Sigmoid colon (tissue), 7 donors: ENCODE data around the gene C11orf21. TPM values are rescaled to one million over a fixed set of nuclear protein-coding genes. Genes with fewer than 3 reads are reported as not detected.

Source experiments
- DNase-seq: peaks from one replicate; pipeline ENCODE4 v3.0.0-alpha.2; 2019
- H3K27ac ChIP-seq, 4 donors: fragments of 200-600 bp; sonication (generic); one replicate each; pipeline ENCODE4 v1.5.1; 2016 to 2019; ENCODE audit warnings: mild to moderate bottlenecking in 1 of 4
- H3K27me3 ChIP-seq, 3 donors: fragments of 200-600 bp; sonication (generic); one replicate each; pipeline ENCODE4 v1.5.1; 2019; ENCODE audit warnings: mild to moderate bottlenecking in 1 of 3
- H3K36me3 ChIP-seq, 4 donors: fragments of 200-600 bp; sonication (generic); one replicate each; pipeline ENCODE4 v1.5.1; 2016 to 2019
- H3K4me1 ChIP-seq, 4 donors: fragments of 200-600 bp; sonication (generic); one replicate each; pipeline ENCODE4 v1.5.1; 2017 to 2019
- H3K4me3 ChIP-seq, 4 donors: fragments of 200-600 bp; sonication (generic); one replicate each; pipeline ENCODE4 v1.5.1; 2017 to 2019; ENCODE audit warnings: mild to moderate bottlenecking in 2 of 4, moderate library complexity in 1 of 4
- H3K9me3 ChIP-seq, 4 donors: fragments of 200-600 bp in 3 of 4; sonication (generic) in 3 of 4; one replicate each; pipeline versions ENCODE4 v1.5.1 to v1.6.1; 2013 to 2019
- EP300 ChIP-seq, 4 donors: sonication (generic); formaldehyde crosslinking; IDR thresholded peaks; one replicate each; pipeline ENCODE4 v1.6.1; 2017; ENCODE audit warnings: antibody characterized with exemption in 4 of 4
- POLR2A ChIP-seq, 2 donors: fragments of 450-650 bp; IDR thresholded peaks; one replicate each; pipeline ENCODE4 v1.6.1; 2016; ENCODE audit warnings: antibody characterized with exemption in 2 of 2, mild to moderate bottlenecking in 2 of 2, moderate library complexity in 2 of 2
- POLR2AphosphoS5 ChIP-seq, 4 donors: sonication (generic); formaldehyde crosslinking; IDR thresholded peaks; one replicate each; pipeline ENCODE4 v1.6.1; 2017; ENCODE audit warnings: antibody characterized with exemption in 4 of 4
- WGBS, 2 donors: extraction: QIAGEN DNeasy Blood & Tissue Kit; methylation state at CpG; one replicate each; pipeline ENCODE4 v1.1.7; 2013; 5-methylcytosine and 5-hydroxymethylcytosine counted together
- intact Hi-C: fragments of 100-400 bp; cut with DNase I; formaldehyde crosslinking; loops from one replicate; pipeline ENCODE4 v1.15.1; 2023
- polyA plus RNA-seq, 3 donors: library from polyadenylated mRNA; stranded (reverse); fragments of 200-250 nt; gene quantifications; one replicate each; pipeline ENCODE4 v1.2.3, GENCODE V29; 2013
- total RNA-seq, 4 donors: library from RNA; depleted of rRNA; stranded (reverse); fragments of >200 nt; gene quantifications; one replicate each; pipeline ENCODE4 v1.1.0, GENCODE V29; 2016
- TF ChIP-seq, protein P1 (sequence below), 4 experiments: fragments of 450-650 bp in 3 of 4; fragments of 200-600 bp in 1 of 4; IDR thresholded peaks; one replicate each; pipeline ENCODE4 v1.5.1; 2016 to 2019; ENCODE audit warnings: antibody characterized with exemption in 4 of 4, mild to moderate bottlenecking in 3 of 4, moderate library complexity in 2 of 4
- donor health status: healthy with polysubstance abuse.
- donor health status: Bipolar disorder and iron deficiency.
- donor health status: healthy.

Gene C11orf21
- total and polyA plus RNA-seq, 7 donors: 0.68 to 6.2 (median 0.71) TPM; not detected in 4

DNA sequence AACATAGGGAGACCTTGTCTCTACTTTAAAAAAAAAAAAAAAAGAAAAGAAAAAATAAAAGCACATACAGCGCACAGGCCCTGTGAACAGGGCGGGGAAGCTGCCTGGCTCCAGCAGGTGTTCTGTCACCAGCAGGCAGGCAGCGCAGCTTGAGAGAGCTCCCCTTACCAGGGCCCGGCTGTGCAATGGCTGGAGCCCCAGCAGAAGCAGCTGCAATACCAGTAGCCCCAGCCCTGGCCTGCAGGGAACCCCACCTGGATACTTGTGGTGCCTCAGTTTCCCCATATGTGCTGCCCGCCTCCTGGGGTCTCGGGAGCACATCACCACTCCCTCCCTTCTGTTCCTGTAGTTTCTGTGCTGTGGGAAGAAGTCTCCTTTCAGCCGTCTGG, 12.4 kb upstream of the C11orf21 start:
- TF ChIP-seq POLR2A (IDR thresholded peaks at IDR 0.05) (no peak), POLR2AphosphoS5 (IDR thresholded peaks at IDR 0.05) (no peak), EP300 (IDR thresholded peaks at IDR 0.05) (no peak)
- TF ChIP-seq, protein P1, sequence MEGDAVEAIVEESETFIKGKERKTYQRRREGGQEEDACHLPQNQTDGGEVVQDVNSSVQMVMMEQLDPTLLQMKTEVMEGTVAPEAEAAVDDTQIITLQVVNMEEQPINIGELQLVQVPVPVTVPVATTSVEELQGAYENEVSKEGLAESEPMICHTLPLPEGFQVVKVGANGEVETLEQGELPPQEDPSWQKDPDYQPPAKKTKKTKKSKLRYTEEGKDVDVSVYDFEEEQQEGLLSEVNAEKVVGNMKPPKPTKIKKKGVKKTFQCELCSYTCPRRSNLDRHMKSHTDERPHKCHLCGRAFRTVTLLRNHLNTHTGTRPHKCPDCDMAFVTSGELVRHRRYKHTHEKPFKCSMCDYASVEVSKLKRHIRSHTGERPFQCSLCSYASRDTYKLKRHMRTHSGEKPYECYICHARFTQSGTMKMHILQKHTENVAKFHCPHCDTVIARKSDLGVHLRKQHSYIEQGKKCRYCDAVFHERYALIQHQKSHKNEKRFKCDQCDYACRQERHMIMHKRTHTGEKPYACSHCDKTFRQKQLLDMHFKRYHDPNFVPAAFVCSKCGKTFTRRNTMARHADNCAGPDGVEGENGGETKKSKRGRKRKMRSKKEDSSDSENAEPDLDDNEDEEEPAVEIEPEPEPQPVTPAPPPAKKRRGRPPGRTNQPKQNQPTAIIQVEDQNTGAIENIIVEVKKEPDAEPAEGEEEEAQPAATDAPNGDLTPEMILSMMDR (IDR thresholded peaks at IDR 0.05): no peak
- 80 to 87% methylated on average over 7 of the region's 7 CpGs for WGBS, 2 donors
- Histone ChIP-seq H3K9me3 (peaks cover 0 to 3% (median 0%) of the 10 kb centered on the region in 4 donors), H3K27ac (peak overlapping the region; percentile 83 to 90 (median 88)), H3K4me3 (peak overlapping the region in 1 of 4 donors; percentile 27), H3K4me1 (peaks cover 0 to 54% (median 47%) of the 10 kb centered on the region in 4 donors), H3K27me3 (no peaks in the 10 kb centered on the region), H3K36me3 (no peaks in the 10 kb centered on the region)
- DNase-seq: no peak
- intact Hi-C loops: loop anchor here (2.0 kb wide), 1 partner anchor 63 kb away; the partner anchor contains the start of gene CD81

DNA sequence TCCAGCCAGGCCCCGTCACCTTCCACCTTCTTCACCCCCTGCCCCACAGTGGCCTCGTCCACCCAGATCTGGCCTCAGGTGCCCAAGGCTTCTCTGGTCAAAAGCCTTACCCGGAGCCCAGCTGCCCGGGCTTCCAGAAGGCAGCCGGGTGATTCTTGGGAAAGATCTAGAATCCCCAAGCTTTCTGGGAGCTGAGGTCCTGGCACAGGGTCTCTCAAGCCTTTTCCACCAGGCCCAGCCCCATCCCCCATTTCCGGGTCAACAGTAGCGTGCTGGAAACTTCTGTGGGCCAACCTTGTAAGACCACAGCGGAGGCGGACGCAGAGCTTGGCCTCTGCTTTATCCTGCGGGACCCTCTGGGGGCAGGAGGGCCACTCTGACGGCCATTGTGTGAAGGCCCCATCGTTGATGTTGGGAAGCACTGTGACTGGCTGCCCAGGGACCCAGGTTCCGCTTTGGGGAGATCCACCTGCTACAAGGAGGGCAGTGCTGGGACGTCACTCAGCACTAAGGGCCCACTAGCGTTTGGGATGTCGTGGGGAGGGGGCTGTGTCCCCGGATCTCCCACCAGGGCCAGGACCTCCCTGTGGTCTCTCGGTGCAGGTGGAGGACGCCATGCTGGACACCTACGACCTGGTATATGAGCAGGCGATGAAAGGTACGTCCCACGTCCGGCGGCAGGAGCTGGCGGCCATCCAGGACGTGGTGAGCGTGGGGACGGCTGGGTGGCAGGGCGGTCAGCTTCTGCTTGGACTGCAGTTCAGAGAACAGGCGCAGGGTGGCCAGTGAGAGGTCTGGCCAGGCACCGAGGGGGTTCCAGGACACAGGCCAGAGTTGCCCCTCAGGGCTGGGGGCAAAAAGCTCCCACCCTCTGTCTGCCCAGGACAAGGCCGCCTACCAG, 11.6 kb upstream of the C11orf21 start:
- no peak for TF ChIP-seq POLR2A (IDR thresholded peaks at IDR 0.05)
- no peak for TF ChIP-seq EP300 (IDR thresholded peaks at IDR 0.05)
- TF ChIP-seq, protein P1 (IDR thresholded peaks at IDR 0.05): no peak
- TF ChIP-seq POLR2AphosphoS5 (IDR thresholded peaks at IDR 0.05): no peak
- Histone ChIP-seq H3K4me1 (peaks cover 0 to 54% (median 47%) of the 10 kb centered on the region in 4 donors), H3K9me3 (peaks cover 0 to 3% (median 0%) of the 10 kb centered on the region in 4 donors), H3K36me3 (no peaks in the 10 kb centered on the region), H3K27ac (peak overlapping the region; percentile 42 to 90 (median 88)), H3K27me3 (no peaks in the 10 kb centered on the region), H3K4me3 (no peak overlapping the region)
- intact Hi-C loops: no loop called here
- DNase-seq: peak; percentile 66
- 91 to 93% methylated on average over 34 of the region's 34 CpGs for WGBS, 2 donors

DNA sequence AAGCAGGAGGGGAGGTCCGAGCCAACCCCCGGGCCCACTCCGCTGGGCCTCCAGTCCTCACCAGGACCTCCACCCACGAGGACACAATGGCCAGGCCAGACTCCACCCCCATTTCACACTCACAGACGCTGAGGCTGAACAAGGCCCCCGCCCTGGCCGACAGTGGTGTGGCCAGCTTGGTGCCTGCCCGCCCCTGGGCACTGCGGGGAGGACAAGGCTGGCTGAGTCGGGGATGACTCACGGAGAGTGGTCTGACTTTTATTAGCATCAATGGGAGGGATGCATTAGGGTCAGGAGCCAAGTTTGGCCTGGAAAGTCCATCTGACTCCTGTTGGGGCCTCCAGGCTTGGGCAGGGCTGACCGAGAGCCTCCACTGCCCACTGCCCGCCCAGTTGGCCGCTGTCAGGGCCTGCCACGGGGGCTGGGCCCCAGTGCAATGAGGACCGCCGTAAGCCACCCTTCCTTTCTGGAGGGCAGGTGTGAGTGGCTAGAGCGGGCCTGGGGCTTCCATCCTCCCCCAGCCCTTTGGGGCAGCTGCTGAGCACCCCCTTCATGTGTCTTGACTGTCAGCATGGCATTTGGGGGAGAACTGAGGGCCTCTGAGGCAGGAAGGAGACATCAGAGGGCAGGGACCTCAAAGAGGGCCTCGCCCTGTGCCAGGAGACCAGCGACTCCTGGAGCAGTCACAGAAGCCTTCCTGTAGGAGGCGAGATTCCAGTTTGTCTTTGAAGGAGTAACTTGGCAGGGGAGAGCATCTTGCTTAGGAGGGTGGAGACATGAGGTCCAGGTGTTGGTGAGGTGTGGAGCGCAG, 10.7 kb upstream of the C11orf21 start:
- H3K27me3 ChIP-seq: no peaks in the 10 kb centered on the region
- intact Hi-C loops: no loop called here
- H3K36me3 ChIP-seq: no peaks in the 10 kb centered on the region
- peaks cover 0 to 60% (median 51%) of the 10 kb centered on the region in 4 donors for H3K4me1 ChIP-seq
- DNase-seq: peak; percentile 74
- WGBS, 2 donors: 82 to 86% methylated on average over 22 of the region's 22 CpGs
- TF ChIP-seq POLR2AphosphoS5 (IDR thresholded peaks at IDR 0.05): peak in 1 of 4 donors; percentile 43
- TF ChIP-seq POLR2A (IDR thresholded peaks at IDR 0.05): no peak
- peak overlapping the region; percentile 42 to 90 (median 88) for H3K27ac ChIP-seq
- peaks cover 0 to 2% (median 0%) of the 10 kb centered on the region in 4 donors for H3K9me3 ChIP-seq
- no peak overlapping the region for H3K4me3 ChIP-seq

DNA sequence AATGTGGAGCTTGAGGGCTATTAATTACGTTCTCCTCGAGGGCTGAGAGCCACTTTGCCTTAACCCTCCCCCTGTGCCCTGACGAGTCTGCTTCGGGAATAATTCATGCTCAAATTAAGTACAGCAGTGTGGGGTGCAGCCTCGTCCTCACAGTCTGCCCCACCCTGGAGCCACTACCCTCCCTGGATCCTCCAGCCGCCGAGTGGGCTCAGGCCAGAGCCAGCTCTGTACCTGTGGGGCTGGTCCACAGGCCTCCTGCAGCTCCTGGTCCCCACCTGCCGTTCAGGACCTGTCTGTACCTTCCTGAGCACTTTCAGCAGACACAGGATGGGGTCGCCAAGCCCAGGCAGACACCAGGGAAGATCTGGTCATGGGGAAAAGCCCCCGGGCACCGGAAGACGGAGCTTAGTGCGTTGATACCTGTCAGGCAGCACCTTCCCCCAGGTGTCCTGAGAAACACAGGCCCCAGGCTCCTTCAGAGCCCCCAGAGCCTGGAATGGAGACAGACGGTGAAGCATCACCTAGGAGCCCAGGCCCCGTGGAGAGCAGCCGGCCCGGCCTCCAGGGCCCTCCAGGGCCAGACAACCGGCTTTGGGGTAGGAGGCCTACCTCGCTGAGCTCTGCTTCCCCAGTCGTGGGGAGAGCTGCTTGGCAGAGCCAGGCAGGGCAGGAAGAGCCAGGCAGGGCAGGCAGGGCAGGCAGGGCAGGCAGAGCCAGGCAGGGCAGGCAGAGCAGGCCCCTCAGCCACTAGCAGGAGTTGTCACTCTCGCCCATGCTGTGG, 9.8 kb upstream of the C11orf21 start:
- Histone ChIP-seq H3K4me3 (no peak overlapping the region), H3K4me1 (peaks cover 0 to 68% (median 58%) of the 10 kb centered on the region in 4 donors), H3K36me3 (no peaks in the 10 kb centered on the region), H3K9me3 (no peaks in the 10 kb centered on the region), H3K27me3 (no peaks in the 10 kb centered on the region), H3K27ac (peak overlapping the region; percentile 42 to 90 (median 88))
- WGBS, 2 donors: 80 to 84% methylated on average over 21 of the region's 21 CpGs
- intact Hi-C loops: no loop called here
- DNase-seq: peak; percentile 64
- TF ChIP-seq, protein P1 (IDR thresholded peaks at IDR 0.05): no peak
- no peak for TF ChIP-seq POLR2AphosphoS5 (IDR thresholded peaks at IDR 0.05)
- no peak for TF ChIP-seq EP300 (IDR thresholded peaks at IDR 0.05)
- no peak for TF ChIP-seq POLR2A (IDR thresholded peaks at IDR 0.05)
